NCI-H748 (cell line): Measurements from ENCODE around the gene GABARAPL1.

ENCODE experiments used
- DNase-seq: peaks from one replicate; lab custom pipeline; 2025; ENCODE audit not compliant: unreplicated experiment; lab: John Stamatoyannopoulos, UW

GABARAPL1 gene

DNA sequence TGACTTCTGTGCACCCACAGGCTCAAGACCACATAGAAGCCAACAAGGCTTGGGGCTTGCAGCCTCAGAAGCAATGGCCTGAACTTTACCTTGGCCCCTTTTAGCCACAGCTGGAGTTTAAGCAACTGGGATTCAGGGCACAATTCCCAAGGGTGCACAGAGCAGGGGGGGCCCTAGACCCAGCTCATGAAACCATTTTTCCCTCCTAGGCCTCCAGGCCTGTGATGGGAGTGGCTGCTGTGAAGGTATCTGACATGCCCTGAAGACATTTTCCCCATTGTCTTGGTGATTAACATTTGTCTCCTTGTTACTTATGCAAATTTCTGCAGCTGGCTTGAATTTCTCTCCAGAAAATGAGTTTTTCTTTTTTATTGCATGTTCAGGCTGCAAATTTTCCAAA, 21.9 kb downstream of the GABARAPL1 start:
- DNase-seq: no peak

DNA sequence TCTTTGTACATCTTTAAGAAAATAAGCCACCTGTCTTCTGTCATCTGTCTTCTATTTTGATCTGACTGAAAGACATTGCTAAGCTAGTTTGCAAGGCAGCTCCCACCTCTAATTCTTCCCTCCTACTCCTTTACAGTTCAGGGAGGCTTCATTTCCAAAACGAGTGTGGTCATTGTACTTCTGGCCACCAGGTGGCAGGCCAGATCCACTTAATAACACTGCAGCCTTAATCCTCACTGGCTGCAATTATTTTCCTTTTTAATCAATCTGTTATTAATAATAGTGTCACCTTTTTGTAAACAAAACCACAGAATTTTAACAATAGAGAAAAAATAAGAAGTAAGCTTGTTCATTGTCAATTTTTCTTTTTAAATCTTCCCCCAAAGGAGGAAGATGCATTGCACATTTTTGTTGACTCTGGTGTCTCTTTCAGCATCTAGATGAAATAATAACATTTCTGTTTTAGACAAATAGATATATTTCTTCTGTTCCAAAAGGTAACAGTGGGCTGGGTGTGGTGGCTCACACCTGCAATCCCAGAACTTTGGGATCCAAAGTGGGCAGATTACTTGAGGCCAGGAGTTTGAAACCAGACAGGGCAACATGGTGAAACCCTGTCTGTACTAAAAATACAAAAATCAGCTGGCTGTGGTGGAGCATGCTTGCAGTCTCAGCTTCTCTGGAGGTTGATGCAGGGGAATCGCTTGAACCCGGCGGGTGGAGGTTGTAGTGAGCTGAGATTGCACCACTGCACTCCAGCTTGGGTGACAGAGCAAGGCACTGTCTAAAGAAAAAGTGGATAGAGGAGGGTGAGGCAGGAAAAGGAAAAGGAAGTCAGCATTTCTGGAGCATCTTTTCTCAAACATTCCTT, 23.3 kb downstream of the GABARAPL1 start:
- DNase-seq: peak; percentile 21

DNA sequence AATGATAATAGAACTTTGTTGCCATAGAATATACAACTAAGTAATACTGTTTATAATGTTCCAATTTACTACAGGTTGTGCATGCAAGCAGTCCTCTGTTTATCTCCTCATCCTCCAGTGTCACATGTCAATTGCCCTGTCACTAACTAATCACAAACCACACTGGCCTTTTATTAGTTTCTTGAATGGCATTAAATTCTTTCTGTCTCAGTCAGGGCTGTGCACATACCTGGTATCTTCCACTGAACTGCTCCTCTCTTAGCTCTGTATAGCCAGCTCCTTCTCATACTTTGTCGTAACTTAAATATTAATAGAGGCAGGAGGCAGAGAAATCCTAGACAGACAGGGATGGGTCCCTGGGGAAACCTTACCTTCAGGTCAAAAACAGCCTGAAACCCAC, 24.0 kb downstream of the GABARAPL1 start:
- DNase-seq: no peak

DNA sequence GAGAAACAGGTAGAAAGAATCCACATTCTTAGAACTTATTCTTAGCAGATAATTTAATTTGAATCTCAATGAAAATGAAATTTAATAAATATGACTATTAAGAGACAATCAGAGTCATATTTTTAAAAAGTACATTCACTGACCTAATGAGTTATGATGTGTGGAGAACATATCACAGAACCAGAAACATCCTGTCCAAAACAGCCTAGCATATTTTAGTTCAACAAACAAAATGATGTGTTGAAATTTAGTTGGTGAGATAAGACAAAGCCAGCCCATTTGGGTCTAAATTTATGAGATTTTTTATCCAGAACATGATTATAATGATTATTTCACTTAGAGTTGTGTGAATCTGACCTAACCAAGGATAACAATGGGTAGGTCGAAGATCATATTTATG, 25.8 kb downstream of the GABARAPL1 start:
- no peak for DNase-seq

DNA sequence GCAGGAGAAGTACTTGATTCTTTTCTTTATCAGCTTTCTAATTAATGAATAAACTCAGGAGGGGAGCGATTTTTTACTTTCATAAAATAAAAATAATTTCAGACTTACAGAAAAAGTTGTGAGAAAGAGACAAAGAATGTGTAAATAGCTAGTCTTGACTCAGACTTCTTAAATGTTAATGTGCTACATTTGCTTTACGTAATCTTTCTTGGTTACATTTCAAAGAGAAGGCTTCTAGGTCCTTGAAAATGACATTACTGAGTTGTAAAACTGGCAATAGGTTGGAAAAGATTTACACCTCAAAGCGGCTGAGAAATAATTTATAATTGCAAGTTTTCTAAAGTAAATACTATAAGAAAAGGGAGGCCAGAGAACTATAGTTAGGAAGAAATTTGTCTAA, 28.6 kb downstream of the GABARAPL1 start:
- DNase-seq: no peak

DNA sequence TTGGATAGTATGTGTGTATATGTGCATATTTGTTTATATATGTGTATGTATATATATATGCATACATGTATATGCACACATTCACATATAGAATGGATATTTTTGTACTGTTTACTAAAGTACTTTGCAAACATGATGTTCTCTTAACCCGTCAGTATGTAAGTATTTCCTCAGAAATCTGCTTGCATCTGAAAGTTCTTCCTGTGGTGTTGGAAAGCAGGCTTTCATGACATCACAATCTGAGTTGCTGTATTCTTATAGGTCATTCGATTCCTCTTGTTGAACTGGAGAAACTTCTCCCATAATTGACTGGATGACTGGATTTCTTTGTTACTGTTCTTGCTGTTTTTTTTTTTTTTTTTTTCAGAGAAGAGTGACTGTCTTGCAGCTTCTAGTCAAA, 29.1 kb downstream of the GABARAPL1 start:
- DNase-seq: no peak

DNA sequence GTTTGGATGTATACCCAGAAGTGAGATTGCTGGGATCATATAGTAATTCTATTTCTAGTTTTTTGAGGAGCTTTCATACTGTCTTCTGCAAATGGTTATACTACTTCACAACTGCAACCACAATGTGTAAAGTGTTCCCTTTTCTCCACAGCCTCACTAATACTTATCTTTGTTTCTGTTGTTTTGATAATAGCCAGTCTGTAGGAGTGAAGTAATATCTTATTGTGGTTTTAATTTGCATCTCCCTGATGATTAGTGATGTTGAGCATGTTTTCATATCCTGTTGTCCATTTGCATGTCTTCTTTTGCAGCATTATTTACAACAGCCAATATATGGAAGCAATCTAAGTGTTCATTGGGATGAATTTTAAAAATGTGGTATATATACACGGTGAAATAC, 29.9 kb downstream of the GABARAPL1 start:
- no peak for DNase-seq

DNA sequence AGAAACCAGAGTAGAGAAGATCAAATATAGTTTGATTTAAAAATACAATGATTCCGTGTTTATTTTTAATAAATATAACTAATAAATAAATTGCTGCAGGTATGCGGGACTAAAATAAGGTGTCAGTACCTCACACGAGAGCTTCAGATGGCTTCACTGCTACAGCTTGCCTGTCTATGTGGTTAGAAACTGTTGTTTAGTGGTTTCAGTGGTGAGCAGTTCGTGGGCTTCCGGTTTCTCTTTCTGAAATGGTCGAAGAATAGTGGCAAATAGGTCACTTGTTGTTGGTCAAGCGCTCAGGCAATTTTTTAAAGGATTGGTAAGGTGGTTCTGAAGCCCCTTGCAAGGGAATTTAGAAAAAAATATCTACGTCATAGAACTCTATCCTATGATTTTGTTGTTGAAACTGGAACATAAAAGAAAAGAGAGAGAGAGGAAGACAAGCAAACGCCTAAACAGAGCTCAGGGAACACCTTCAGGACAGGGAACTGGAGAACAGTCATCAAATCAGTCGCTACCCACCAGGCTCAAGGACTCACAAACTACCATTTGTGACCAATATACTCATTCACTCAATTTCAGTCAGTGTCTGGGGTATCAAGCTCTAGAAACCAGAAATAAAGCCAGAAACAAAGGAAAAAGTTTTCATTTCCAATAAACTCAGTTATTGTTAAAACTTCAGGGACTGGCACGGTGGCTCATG, 31.3 kb downstream of the GABARAPL1 start:
- no peak for DNase-seq

DNA sequence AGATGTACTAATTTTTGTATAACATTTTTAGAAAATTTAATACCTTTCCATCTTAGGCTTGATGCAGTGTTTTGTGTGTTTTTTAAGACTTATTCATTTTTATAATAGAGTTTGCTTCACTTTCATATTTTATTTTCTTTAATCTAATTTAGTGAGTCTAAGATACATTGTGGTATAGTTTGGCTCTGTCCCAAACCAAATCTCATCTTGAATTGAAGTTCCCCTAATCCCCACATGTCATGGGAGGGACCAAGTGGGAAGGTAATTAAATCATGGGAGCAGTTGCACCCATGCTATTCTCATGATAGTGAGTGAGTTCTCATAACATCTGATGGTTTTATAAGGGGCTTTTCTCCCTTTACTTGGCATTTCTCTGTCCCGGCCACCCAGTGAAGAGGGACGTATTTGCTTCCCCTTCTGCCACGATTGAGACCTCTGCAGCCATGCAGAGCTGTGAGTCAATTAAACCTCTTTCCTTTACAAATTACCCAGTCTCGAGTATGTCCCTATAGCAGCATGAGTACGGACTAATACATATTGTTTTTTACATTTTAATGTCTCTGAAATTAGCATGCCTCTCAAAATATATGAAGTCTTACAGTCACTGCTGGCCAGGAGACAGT, 34.9 kb downstream of the GABARAPL1 start:
- no peak for DNase-seq

DNA sequence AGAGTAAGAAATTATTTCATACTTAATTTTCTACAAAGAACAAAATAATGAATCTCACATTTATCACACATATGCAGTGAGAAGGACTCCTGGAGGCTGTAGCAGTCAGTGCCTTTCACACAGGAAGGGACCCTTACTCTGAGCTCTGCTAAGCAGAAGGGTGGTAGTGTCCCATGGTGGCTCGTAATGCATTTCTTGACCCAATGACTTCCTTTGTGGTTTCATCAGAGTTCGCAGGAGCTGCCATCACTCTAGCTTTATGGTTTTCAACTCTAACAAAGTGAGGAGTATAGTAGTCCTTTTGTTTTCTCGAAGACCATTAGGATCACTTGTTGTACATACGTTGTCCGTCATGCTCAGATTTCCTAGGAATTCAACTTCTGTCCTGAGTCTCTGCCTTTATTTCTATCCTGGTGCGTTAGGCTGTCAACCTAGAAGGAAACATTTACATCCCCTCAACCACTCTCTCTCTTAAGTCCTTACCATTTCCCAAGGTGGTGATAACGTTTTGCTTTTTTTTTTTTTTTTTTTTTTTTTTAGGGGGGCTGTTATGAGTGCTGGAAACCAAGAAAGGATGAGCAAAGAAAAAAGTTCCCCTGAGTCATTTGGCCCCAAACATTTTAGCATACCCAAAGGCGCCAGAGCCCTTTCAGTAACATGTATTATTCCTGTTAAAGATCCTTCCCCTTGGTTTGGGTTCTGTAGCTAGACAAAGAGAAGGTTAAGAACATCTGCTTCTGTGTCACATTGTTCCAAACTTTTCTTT, 37.2 kb downstream of the GABARAPL1 start:
- DNase-seq: no peak

DNA sequence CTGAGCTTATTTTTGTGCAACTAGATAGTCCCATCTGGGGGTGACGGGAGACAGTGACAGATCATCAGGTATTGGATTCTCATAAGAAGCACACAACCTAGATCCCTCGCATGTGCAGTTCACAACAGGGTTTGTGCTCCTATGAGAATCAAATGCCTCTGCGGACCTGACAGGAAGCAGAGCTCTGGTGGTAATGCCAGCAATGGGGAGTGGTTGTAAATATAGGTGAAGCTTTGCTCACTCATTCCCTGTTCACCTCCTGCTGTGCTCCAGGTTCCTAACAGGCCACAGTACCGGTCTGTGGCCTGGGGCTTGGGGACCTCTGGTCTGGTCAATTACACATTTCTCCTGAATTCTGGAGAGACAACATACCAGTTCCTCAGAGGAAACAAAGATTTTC, 39.0 kb downstream of the GABARAPL1 start:
- no peak for DNase-seq

DNA sequence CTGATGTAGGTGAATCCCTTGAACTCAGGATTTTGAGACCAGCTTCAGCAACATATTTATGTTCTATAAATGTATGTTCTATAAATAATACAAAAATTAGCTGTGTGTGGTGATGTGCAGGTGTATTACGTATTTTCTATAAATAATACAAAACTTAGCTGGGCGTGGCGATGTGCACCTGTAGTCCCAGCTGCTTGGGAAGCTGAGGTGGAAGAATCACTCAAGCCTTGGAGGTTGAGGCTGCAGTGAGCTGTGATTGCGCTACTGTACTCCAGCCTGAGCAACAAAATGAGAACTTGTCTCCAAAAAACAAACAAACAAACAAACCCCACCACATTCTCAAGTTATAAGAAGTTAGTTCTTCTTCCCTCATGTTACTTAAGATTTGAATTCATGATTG, 39.5 kb downstream of the GABARAPL1 start:
- no peak for DNase-seq

DNA sequence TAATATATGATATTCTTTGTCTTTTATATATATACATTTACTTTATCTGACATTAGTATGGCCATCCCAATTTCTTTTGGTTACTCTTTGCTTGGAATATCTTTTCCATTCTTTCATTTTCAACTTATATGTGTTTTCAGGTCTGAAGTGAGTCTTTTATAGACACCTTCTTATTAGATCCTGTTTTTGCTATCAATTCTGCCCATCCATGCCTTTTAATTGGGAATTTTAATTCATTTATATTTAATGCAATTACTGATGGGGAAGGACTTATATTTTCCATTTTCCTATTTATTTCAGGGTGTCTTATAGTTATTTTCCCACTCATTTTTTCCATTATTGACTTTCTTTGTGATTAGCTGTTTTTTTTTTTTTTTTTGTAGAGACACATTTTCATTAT, 43.4 kb downstream of the GABARAPL1 start:
- no peak for DNase-seq

DNA sequence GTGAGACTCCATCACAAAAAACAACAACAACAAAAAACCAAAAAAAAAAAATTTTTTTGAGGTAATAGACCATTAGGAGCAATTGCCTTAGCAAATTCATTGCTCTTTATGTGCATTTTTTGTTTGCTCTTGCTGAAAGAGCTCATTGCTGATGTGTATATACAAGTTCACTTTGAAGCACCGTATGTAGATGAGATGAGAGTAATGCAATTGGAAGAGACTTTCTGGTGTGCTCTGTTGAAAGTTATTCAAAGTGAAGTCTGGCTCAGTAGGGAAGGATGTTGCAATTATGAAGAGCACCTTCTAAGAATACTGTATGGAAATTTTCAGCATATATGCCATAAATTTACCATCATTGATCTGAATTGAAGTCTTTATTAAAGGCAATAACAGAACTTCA, 48.2 kb downstream of the GABARAPL1 start:
- no peak for DNase-seq

DNA sequence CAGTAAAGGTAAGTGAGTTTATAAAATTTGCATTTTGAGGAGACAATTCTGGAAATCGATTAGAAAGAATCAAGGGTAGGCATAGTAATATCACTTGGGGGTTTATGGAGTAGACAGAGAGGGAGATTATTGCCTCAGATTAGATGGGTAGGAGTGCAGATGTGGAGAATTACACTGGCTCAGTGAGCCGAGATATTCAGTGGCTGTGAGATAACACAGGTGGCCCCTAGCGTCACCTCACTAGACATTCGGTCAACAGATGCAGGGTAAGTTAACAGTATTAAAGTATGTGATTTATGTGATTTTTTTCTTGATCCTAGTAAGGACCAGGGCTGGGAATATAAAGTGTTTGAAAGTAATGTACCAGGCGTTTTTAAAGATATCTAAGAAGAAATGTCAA, 55.4 kb downstream of the GABARAPL1 start:
- no peak for DNase-seq

DNA sequence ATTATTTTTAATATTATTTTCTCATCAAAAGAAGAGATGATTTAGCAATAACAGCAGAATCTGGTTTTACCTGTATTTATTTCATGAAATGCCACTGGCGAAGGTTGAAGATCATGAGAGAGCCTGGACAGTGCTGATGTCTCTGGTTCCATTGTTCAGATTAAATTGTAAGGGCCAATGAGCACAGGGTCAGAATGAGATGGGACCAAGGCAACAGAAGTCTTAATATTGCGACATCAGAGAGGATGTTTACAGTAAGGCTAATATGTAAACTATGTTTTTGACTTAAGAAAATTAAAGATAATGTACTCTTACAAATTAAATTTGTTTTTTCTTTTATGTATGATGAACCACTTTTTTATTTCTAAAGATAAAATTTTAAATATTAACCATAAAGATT, 59.8 kb downstream of the GABARAPL1 start:
- no peak for DNase-seq
